AG04449 (cell line): ENCODE data around the gene AHRR.
"Not testable (repeated sequence)": the region's sequence is repeated elsewhere in the genome, so short reads cannot be mapped to it uniquely, and the experiment has no call there.

ENCODE experiments used
- CTCF ChIA-PET: fragments of 350-600 bp; formaldehyde crosslinking; extraction: SDS; loops from one replicate; lab custom pipeline; 2021; ENCODE audit warnings: antibody characterized with exemption; lab: Yijun Ruan, JAX
- POLR2A ChIA-PET: fragments of 400-600, 350-600 bp; formaldehyde crosslinking; extraction: SDS; loops from one replicate; lab custom pipeline; 2020; ENCODE audit warnings: antibody characterized with exemption, inconsistent platforms; lab: Yijun Ruan, JAX
- DNase-seq: peaks from one replicate; pipeline ENCODE4 v3.0.0-alpha.2; 2010; ENCODE audit warnings: low read depth, low spot score
- H3K4me3 ChIP-seq: 2 replicates; pipeline ENCODE4 v1.5.1; 2011; ENCODE audit warnings: low read depth, mild to moderate bottlenecking, control low read depth, low read length
- TF ChIP-seq, protein P1 (sequence below): IDR thresholded peaks from one replicate; pipeline ENCODE4 v1.5.1; 2011; ENCODE audit warnings: mild to moderate bottlenecking, moderate library complexity, low read length, control low read depth, inconsistent platforms; ENCODE audit not compliant: insufficient read depth; ENCODE audit errors: missing control alignments

The AHRR gene

DNA sequence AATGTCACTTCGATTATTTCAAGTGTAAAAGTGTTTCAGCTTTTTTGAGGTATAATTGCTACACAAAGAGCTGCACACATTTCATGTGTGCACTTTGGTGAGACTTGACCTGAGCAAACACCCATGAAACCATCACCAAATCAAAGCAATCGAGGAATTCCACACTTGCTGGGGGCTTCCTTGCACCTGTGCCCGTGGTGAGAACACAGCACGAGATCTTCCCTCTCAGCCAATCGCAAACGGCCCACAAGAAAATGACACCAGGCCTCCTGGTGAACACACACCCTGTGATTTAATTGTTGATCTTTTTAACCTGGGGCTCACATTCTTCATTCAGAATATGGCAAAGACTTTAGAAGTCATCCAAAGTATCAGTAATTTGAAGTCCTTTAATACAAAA is 24.1 kb upstream of the AHRR start:
- H3K4me3 ChIP-seq, POLR2A ChIA-PET, DNase-seq: not testable (repeated sequence)
- CTCF ChIA-PET = interaction anchor here (2.2 kb wide), 1 partner anchor 20 kb away, joined by 4 read pairs; no protein-coding TSS in a partner anchor

DNA sequence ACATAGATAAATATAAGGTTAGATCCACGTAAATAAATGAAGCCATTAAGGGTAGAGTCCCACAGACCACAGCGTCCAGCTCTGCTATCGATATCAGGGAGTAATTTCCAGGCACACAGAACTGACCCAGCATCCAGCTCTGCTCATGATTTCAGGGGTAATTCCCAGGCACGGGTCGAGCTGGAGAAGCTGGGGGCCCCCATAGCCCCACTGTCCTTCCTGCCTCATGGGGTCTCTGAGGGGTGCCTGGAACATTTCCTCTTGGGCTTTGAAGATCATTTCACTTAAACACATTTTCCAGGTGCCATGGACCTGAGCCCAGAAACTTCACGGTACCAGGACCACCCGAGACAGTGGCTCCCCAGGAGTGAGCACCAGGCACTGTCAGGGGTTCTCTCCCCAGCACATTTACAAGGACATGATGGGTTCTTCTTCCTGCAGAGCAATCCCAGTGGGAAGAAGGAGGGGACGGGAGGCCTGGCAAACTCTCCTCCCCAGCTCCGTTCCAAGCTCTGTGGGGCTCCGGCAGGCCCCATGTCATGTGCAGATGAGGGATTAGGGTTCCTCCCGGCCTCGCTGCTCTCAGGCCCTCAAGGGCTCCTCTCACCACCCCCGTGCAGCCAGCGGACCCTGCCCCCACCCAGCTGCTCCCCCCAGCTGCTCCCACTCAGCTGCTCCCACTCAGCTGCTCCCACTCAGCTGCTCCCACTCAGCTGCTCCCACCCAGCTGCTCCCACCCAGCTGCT is 23.4 kb upstream of the AHRR start:
- POLR2A ChIA-PET, DNase-seq: not testable (repeated sequence)
- CTCF ChIA-PET = interaction anchor here (2.2 kb wide), 1 partner anchor 19 kb away, joined by 4 read pairs; no protein-coding TSS in a partner anchor

DNA sequence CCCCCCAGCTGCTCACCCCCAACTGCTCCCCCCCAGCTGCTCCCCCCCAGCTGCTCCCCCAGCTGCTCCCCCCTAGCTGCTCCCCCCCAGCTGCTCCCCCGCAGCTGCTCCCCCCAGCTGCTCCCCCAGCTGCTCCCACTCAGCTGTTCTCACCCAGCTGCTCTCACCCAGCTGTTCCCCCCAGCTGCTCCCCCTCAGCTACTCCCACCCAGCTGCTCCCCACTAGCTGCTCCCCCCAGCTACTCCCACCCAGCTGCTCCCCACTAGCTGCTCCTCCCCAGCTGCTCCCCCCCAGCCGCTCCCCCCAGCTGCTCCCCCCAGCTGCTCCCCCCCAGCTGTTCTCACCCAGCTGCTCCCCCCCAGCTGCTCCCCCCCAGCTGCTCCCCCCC is 22.8 kb upstream of the AHRR start:
- TF ChIP-seq, protein P1, sequence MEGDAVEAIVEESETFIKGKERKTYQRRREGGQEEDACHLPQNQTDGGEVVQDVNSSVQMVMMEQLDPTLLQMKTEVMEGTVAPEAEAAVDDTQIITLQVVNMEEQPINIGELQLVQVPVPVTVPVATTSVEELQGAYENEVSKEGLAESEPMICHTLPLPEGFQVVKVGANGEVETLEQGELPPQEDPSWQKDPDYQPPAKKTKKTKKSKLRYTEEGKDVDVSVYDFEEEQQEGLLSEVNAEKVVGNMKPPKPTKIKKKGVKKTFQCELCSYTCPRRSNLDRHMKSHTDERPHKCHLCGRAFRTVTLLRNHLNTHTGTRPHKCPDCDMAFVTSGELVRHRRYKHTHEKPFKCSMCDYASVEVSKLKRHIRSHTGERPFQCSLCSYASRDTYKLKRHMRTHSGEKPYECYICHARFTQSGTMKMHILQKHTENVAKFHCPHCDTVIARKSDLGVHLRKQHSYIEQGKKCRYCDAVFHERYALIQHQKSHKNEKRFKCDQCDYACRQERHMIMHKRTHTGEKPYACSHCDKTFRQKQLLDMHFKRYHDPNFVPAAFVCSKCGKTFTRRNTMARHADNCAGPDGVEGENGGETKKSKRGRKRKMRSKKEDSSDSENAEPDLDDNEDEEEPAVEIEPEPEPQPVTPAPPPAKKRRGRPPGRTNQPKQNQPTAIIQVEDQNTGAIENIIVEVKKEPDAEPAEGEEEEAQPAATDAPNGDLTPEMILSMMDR = no peak
- no peak overlapping the region for H3K4me3 ChIP-seq
- DNase-seq = no peak
- ChIA-PET CTCF (interaction anchor here (2.2 kb wide), 1 partner anchor 18 kb away, joined by 4 read pairs; no protein-coding TSS in a partner anchor), POLR2A (no interaction called here)

More for the DNA sequence above, 23.4 kb upstream of the AHRR start:
- H3K4me3 ChIP-seq = not testable (repeated sequence)

DNA sequence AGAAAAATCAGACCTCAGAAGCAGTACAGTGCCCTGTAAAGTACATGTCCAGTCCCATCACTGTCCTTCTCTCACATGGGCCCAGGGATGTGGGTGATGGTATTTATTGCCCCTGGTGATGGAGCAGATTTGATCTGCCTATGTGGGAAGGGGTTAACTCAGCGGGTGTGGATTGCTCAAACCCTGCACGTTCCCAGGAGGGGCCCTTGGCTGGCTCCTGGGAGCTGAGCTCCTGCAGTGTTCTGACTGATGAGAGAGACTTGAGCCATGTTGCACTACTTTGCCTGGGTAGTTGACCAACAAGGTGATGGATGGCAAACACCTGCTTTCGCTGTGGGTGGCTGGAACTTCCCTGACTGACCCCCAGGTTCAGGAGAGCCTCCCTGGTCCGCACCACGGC is 21.6 kb upstream of the AHRR start:
- DNase-seq, POLR2A ChIA-PET: not testable (repeated sequence)
- CTCF ChIA-PET = interaction anchor here (1.2 to 2.2 kb wide), 2 partner anchors 17 to 21 kb away, joined by 3 to 4 read pairs; partner anchors contain the start of gene AHRR

DNA sequence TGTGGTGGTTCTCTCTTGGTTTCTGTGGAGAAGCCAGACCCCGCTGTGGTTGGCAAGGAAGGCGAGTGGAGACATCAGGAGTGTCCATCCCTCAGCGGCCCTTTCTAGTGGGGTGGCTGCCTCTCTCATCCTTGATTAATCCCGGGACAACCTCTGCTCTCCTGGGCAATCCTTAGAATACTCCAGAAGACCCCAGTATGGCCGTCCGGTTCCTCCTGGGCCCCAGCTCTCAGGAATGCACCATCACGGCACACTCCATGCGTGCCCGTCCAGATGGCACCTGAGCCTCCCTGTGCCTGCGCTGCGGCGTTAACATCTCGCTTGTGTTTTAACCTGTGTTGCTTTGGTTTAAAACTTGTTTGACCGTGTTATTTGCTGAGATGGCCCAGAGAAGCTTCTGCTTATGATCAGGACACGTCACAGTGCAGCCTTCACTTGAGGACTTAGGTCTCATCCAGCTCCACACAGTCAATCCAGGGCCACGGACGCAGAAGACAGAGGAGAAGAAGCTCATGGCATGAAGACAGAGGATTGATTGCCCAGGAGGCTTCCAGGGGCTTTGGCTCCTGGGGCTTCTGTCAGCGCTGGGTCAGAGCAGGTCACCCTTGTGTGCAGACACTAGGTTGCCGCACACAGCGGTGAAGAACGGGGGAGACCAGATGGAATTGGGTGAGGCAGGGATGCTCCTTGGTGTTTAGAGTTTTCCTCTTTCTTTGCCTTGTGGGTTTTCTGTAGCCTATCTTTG is 20.7 kb upstream of the AHRR start:
- H3K4me3 ChIP-seq, POLR2A ChIA-PET, DNase-seq, CTCF ChIA-PET: not testable (repeated sequence)

More for the DNA sequence above, 21.6 kb upstream of the AHRR start:
- H3K4me3 ChIP-seq = not testable (repeated sequence)

DNA sequence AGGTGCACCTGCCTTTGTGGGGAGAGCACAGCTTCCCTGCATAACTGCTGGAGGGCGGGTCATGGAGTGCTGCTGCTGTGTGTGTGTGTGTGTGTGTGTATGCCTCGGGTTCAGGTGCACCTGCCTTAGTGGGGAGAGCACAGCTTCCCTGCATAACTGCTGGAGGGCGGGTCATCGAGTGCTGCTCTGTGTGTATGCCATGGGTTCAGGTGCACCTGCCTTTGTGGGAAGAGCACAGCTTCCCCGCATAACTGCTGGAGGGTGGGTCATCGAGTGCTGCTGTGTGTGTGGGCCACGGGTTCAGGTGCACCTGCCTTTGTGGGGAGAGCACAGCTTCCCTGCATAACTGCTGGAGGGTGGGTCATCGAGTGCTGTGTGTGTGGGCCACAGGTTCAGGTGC is 19.1 kb upstream of the AHRR start:
- POLR2A ChIA-PET, H3K4me3 ChIP-seq, DNase-seq: not testable (repeated sequence)
- CTCF ChIA-PET = interaction anchor here (1.1 kb wide), 1 partner anchor 16 kb away, joined by 3 read pairs; no protein-coding TSS in a partner anchor

DNA sequence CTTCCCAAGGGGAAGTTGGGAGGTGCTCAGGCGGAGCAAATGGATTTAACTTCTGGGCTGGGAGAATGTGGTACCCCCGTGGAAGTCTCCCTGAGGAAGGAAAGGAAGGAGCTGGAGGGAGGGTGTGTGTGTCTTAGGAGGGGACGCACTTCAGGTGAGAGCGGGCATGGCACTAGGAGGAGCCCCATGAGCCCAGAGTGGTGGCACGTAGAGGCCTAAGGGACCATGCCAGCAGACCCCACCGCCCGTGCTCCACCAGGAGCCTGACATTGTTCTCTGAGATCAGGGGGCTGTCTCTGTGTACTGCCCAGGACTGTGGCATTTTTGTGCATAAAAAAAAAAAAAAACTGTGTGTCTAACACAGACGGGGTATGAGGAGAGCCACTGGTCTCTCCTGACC is 18.5 kb upstream of the AHRR start:
- CTCF ChIA-PET = interaction anchor here (1.1 kb wide), 1 partner anchor 16 kb away, joined by 3 read pairs; no protein-coding TSS in a partner anchor
- no peak for DNase-seq
- POLR2A ChIA-PET = no interaction called here
- no peak overlapping the region for H3K4me3 ChIP-seq
- TF ChIP-seq, protein P1 = no peak

DNA sequence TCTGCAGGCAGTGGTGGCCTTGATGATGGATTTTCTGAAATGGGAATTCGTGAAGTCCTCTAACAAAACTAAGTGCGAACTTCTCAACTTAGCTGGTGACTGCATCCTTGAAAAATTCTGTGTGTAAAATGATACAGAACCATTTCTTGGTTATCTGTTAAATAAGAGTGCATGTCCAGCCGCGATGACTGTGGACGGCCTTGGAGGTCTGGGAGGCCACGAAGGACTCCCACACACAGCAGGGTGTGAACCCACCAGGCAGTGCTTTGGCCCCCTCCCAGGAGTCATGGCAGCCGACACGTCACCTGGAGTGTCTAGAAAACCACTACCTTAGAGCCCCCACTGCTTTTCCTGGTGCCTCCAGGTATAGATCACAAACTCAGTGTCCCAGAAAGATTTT is 17.8 kb upstream of the AHRR start:
- CTCF ChIA-PET, H3K4me3 ChIP-seq, DNase-seq, POLR2A ChIA-PET: not testable (repeated sequence)

DNA sequence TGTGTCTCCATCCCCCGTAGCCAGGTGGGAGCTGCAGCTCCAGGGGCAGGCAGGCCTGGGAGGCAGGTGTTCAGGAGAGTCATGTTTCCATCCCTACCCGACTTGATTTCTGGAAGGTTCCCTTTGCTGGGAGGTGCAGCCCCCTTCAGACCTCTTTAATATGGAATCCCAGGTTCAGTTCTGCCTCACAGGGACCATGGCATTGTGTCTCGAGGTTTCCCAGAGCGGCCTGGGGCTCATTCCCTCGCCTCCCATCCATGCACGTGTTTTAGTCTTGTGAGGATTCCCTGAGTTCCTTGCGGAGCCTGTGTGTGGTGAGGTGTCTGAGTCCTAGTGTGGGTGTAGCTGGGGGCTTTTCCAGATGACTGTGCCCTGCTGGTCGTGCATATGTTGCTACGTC is 16.5 kb upstream of the AHRR start:
- DNase-seq = no peak
- ChIA-PET POLR2A (no interaction called here), CTCF (no interaction called here)
- no peak overlapping the region for H3K4me3 ChIP-seq
- TF ChIP-seq, protein P1 = no peak
